ENCODE data around the gene CCDC61.

CCDC61 gene

GRCh38 chr19:45968626-45969025, 26.6 kb upstream of the CCDC61 start:
- ATAC-seq: no peak

GRCh38 chr19:45969676-45970075, 25.6 kb upstream of the CCDC61 start:
- no peak for TF ChIP-seq TCF4 (CRISPR knock-in tag; IDR thresholded peaks at IDR 0.05; ENCODE audit: borderline replicate concordance)
- no peak for TF ChIP-seq POU6F1 (CRISPR knock-in tag; IDR thresholded peaks at IDR 0.05; ENCODE audit: borderline replicate concordance, low read depth)
- TF ChIP-seq ESRRG (CRISPR knock-in tag; IDR thresholded peaks at IDR 0.05): no peak
- TF ChIP-seq PPARA (CRISPR knock-in tag; IDR thresholded peaks at IDR 0.05; ENCODE audit: borderline replicate concordance): no peak
- TF ChIP-seq ARNTL (CRISPR knock-in tag; IDR thresholded peaks at IDR 0.05; ENCODE audit: borderline replicate concordance, low read depth): no peak
- no peak for TF ChIP-seq TOX (CRISPR knock-in tag; IDR thresholded peaks at IDR 0.05; ENCODE audit: borderline replicate concordance)
- TF ChIP-seq CSDC2 (CRISPR knock-in tag; IDR thresholded peaks at IDR 0.05): no peak
- TF ChIP-seq ISL1 (CRISPR knock-in tag; IDR thresholded peaks at IDR 0.05): no peak
- no peak for TF ChIP-seq ZFP3 (CRISPR knock-in tag; IDR thresholded peaks at IDR 0.05)
- TF ChIP-seq CSRNP3 (CRISPR knock-in tag; IDR thresholded peaks at IDR 0.05): no peak
- TF ChIP-seq OSR1 (CRISPR knock-in tag; IDR thresholded peaks at IDR 0.05): no peak
- TF ChIP-seq ZNF8 (CRISPR knock-in tag; IDR thresholded peaks at IDR 0.05): no peak
- no peak for TF ChIP-seq CREB5 (CRISPR knock-in tag; IDR thresholded peaks at IDR 0.05; ENCODE audit: low read depth)
- no peak for ATAC-seq

More at GRCh38 chr19:45968626-45969025, 26.6 kb upstream of the CCDC61 start:
- TF ChIP-seq PPARA (CRISPR knock-in tag; IDR thresholded peaks at IDR 0.05; ENCODE audit: borderline replicate concordance): no peak
- no peak for TF ChIP-seq ZNF8 (CRISPR knock-in tag; IDR thresholded peaks at IDR 0.05)
- TF ChIP-seq SNAI2 (CRISPR knock-in tag; IDR thresholded peaks at IDR 0.05): no peak
- TF ChIP-seq RARB (CRISPR knock-in tag; IDR thresholded peaks at IDR 0.05): no peak
- no peak for TF ChIP-seq TOX (CRISPR knock-in tag; IDR thresholded peaks at IDR 0.05; ENCODE audit: borderline replicate concordance)
- TF ChIP-seq BACH2 (CRISPR knock-in tag; IDR thresholded peaks at IDR 0.05; ENCODE audit: borderline replicate concordance): no peak
- no peak for TF ChIP-seq GLIS3 (CRISPR knock-in tag; IDR thresholded peaks at IDR 0.05)
- TF ChIP-seq ISL1 (CRISPR knock-in tag; IDR thresholded peaks at IDR 0.05): no peak
- no peak for TF ChIP-seq ESRRG (CRISPR knock-in tag; IDR thresholded peaks at IDR 0.05)
- TF ChIP-seq PATZ1 (CRISPR knock-in tag; IDR thresholded peaks at IDR 0.05; ENCODE audit: borderline replicate concordance): no peak
- no peak for TF ChIP-seq ZC3H10 (CRISPR knock-in tag; IDR thresholded peaks at IDR 0.05)

- TF ChIP-seq CREB5 (CRISPR knock-in tag; IDR thresholded peaks at IDR 0.05; ENCODE audit: low read depth) (no peak), ISL1 (CRISPR knock-in tag; IDR thresholded peaks at IDR 0.05) (no peak), TSHZ2 (CRISPR knock-in tag; IDR thresholded peaks at IDR 0.05) (no peak), ZNF8 (CRISPR knock-in tag; IDR thresholded peaks at IDR 0.05) (no peak), RARB (CRISPR knock-in tag; IDR thresholded peaks at IDR 0.05) (no peak), ZC3H10 (CRISPR knock-in tag; IDR thresholded peaks at IDR 0.05) (no peak), BACH2 (CRISPR knock-in tag; IDR thresholded peaks at IDR 0.05; ENCODE audit: borderline replicate concordance) (no peak), SNAI2 (CRISPR knock-in tag; IDR thresholded peaks at IDR 0.05) (no peak), POU6F1 (CRISPR knock-in tag; IDR thresholded peaks at IDR 0.05; ENCODE audit: borderline replicate concordance, low read depth) (no peak), CSDC2 (CRISPR knock-in tag; IDR thresholded peaks at IDR 0.05) (no peak), ZNF565 (CRISPR knock-in tag; conservative IDR thresholded peaks at IDR 0.05; ENCODE audit: low read depth) (no peak)
- ATAC-seq: no peak
Observed at GRCh38 chr19:45971260-45971902, 23.9 kb upstream of the CCDC61 start.
